ENCODE results near the gene EFNA4. TPM values are rescaled to one million over a fixed set of nuclear protein-coding genes. Genes with fewer than 3 reads are reported as not detected.

EFNA4 gene
- total RNA-seq, 1 experiment from 2014 or later, result 22.7 TPM

GRCh38 chr1:155050560-155051341 lies 12.8 kb upstream of the EFNA4 start, which contains the start of gene ADAM15 (continued):
- TF ChIP-seq PRDM15 (CRISPR knock-in tag; IDR thresholded peaks at IDR 0.05) (no peak; the same call in 1 of the 2 replicates), TEAD1 (CRISPR knock-in tag; IDR thresholded peaks at IDR 0.05) (peak; percentile 88; the same call in 1 of the 2 replicates), ZNF396 (CRISPR knock-in tag; IDR thresholded peaks at IDR 0.05; ENCODE audit: borderline replicate concordance) (no peak), ZNF425 (CRISPR knock-in tag; conservative IDR thresholded peaks at IDR 0.05) (no peak), CBFB (CRISPR knock-in tag; IDR thresholded peaks at IDR 0.05; ENCODE audit: low read depth) (no peak), MYBL2 (CRISPR knock-in tag; IDR thresholded peaks at IDR 0.05) (peak; percentile 83), CREB1 (CRISPR knock-in tag; IDR thresholded peaks at IDR 0.05) (no peak), RORB (CRISPR knock-in tag; IDR thresholded peaks at IDR 0.05) (no peak), PRRX2 (CRISPR knock-in tag; IDR thresholded peaks at IDR 0.05) (no peak), E2F5 (CRISPR knock-in tag; IDR thresholded peaks at IDR 0.05) (peak; percentile 98; the same call in 1 of the 2 replicates), MLX (CRISPR knock-in tag; IDR thresholded peaks at IDR 0.05) (no peak)
- TF ChIP-seq, protein P1, sequence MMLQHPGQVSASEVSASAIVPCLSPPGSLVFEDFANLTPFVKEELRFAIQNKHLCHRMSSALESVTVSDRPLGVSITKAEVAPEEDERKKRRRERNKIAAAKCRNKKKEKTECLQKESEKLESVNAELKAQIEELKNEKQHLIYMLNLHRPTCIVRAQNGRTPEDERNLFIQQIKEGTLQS (CRISPR knock-in tag; conservative IDR thresholded peaks at IDR 0.05), result no peak; the same call in 1 of the 2 replicates
- TF ChIP-seq, protein P2, sequence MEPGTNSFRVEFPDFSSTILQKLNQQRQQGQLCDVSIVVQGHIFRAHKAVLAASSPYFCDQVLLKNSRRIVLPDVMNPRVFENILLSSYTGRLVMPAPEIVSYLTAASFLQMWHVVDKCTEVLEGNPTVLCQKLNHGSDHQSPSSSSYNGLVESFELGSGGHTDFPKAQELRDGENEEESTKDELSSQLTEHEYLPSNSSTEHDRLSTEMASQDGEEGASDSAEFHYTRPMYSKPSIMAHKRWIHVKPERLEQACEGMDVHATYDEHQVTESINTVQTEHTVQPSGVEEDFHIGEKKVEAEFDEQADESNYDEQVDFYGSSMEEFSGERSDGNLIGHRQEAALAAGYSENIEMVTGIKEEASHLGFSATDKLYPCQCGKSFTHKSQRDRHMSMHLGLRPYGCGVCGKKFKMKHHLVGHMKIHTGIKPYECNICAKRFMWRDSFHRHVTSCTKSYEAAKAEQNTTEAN (CRISPR knock-in tag; IDR thresholded peaks at IDR 0.05), result peak; percentile 84

- POLR2A ChIA-PET, result interaction anchor here (0.6 to 0.7 kb wide), 2 partner anchors 34 to 53 kb away, joined by 3 to 4 read pairs; no protein-coding TSS in a partner anchor
- no peak for TF ChIP-seq MYBL2 (CRISPR knock-in tag; IDR thresholded peaks at IDR 0.05)
- TF ChIP-seq NR3C1 (CRISPR knock-in tag; conservative IDR thresholded peaks at IDR 0.05; ENCODE audit: low read depth), result 0 out of 2 replicates have a peak, but pooled peaks have one; percentile 47
- peak; percentile 57; the same call in 1 of the 2 replicates for TF ChIP-seq SP1 (CRISPR knock-in tag; conservative IDR thresholded peaks at IDR 0.05)
- H3K9me3 Mint-ChIP-seq, result no peaks in the 10 kb centered on the region
- peak; percentile 11 for ATAC-seq
- H3K4me1 Mint-ChIP-seq, result peaks cover 33% of the 10 kb centered on the region
- peak overlapping the region; percentile 65 for H3K4me3 Mint-ChIP-seq
- peaks cover 20% of the 10 kb centered on the region for H3K27me3 Mint-ChIP-seq (ENCODE audit: low read depth)
- peak; percentile 38 for DNase-seq (ENCODE audit: low spot score)
- CTCF ChIA-PET, result interaction anchor here (0.6 to 9.4 kb wide), 46 partner anchors 9 to 978 kb away, joined by 3 to 176 read pairs (median 6); partner anchors contain the start of genes EFNA3, EFNA4, FLAD1 and KRTCAP2
- no peaks in the 10 kb centered on the region for H3K36me3 Mint-ChIP-seq
- no peak overlapping the region for H3K27ac Mint-ChIP-seq
These were observed 12.2 kb upstream of the EFNA4 start for GRCh38 chr1:155051342-155051776.

Data from WTC11 (cell line).